EH (cell line): ENCODE data around the gene PCDHGA8.

ENCODE experiments used
- DNase-seq: peaks from one replicate; pipeline ENCODE4 v3.0.0-alpha.2; 2015; ENCODE audit warnings: low read depth

PCDHGA8 gene

GRCh38 chr5:141434006-141434405 lies 41.6 kb downstream of the PCDHGA8 start:
- peak; percentile 43 for DNase-seq

DNA sequence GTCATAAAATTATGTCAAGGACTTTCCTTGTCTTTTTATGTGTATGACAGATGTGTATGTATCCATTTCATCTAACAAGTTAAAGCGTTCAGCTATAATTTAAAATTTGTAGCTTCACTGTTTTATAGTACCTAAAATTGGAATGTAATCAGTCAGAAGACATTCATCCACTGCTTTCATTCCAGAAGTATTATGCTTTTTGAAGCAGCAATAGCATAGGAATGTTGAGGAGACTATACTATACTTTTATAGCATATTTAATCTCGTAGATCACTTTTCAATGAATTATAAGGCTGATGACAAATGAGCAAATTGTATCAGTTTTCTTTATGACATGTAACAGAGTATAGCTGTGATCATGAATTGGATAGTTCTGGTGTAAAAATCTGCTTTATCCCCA lies 44.8 kb downstream of the PCDHGA8 start:
- DNase-seq = peak; percentile 50

GRCh38 chr5:141439411-141440141 lies 47.1 kb downstream of the PCDHGA8 start:
- DNase-seq = peak; percentile 48

DNA sequence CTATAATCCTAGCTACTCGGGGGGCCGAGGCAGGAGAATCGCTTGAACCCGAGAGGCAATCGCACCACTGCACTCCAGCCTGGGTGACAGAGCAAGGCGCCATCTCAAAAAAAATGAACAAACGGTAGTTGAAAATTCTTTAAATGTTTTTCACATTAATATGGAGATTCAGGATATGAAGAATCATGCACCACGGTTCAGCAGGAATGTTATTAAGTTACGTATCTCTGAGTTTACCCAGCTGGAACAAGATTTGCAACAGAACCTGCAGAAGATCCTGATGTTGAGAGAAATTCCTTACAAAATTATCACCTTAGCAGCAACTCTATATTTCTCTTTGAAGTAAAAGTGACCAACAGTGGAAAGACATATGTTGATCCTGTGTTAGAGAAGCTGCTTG lies 47.9 kb downstream of the PCDHGA8 start:
- DNase-seq = no peak

DNA sequence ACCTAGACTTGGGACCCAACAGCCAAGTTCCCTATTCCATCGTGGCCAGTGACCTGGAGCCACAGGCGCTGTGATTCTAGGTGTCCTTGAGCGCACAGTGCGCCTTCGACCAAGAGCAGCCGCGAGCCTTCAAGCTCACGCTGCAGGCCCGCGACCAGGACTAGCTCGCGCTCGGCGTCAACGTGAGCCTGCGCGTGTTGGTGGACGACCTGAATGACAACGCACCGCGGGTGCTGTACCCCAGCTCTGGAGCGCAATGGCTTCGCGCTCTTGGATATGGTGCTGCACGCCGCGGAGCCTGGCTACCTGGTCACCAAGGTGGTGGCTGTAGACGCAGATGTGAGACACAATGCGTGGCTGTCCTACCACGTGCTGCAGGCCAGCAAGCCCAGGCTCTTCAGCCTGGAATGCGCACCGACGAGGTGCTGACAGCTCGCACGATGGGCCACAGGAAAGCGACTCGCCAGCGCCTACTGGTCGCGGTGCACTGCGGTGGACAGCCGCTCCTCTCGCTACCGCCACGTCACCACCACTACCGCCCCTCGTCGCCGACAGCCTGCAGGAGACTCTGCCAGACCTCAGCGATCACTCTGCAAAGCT lies 49.2 kb downstream of the PCDHGA8 start:
- no peak for DNase-seq
